ENCODE data around the gene NUDT8.
"Not testable (repeated sequence)": the region's sequence is repeated elsewhere in the genome, so short reads cannot be mapped to it uniquely, and the experiment has no call there.

The NUDT8 gene

DNA sequence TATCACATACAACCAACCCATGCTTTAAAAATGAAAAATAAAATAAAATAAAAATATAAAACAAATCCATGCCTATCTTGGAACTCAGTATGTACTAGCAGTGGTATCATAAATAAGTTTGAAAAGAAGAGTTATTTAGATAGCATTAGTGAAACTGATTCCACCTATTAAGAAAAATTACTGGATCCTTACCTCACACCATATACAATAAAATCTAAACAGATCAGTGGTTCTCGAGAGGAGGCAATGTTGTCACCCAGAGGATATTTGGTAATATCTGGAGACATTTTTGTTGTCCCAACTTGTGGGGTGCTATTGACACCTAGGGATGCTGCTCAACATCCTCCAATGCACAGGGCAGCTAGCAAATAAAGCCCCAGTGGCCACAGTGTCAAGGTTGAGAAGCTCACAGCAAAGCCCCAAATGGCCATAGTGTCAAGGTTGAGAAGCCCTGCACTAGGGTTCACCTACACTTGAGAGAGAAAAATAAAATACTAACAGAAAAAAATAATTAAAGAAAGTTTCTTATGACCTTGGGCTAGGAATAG is 32.9 kb downstream of the NUDT8 start:
- no peak overlapping the region for H3K4me3 ChIP-seq (ENCODE audit: low read depth, low read length)

DNA sequence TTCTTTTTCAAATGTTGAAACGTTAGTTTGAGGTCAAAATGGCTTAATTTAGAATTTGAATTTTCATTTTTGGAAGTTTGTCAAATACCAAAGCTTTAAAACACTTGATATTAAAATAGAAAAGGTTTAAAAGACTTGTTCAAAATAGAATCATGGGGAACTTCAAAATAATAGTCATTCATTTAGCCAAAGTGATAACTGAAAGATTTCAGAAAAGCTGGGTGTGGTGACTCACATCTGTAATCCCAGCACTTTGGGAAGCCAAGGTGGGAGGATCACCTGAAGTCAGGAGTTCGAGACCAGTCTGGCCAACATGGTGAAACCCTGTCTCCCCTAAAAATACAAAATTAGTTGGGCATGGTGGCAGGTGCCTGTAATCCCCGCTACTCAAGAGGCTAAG is 35.3 kb downstream of the NUDT8 start:
- H3K4me3 ChIP-seq (ENCODE audit: low read depth, low read length), result no peak overlapping the region

DNA sequence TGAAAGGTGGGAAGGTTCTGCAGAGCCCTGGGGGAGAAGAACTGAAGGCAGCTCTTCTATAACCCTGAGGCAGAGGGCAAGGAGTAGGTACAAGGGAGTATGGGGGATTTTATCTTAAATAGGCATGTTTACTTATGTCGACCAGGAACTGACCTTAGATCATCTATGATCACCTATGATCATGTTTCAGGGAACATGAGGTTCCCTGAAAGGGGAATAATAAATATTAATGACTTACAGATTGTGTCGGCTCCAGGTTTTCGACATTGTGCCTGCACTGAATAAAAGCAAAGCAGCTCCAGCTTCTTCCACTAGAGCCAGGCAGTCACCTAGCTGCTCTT is 36.2 kb downstream of the NUDT8 start:
- no peak overlapping the region for H3K4me3 ChIP-seq (ENCODE audit: low read depth, low read length)

DNA sequence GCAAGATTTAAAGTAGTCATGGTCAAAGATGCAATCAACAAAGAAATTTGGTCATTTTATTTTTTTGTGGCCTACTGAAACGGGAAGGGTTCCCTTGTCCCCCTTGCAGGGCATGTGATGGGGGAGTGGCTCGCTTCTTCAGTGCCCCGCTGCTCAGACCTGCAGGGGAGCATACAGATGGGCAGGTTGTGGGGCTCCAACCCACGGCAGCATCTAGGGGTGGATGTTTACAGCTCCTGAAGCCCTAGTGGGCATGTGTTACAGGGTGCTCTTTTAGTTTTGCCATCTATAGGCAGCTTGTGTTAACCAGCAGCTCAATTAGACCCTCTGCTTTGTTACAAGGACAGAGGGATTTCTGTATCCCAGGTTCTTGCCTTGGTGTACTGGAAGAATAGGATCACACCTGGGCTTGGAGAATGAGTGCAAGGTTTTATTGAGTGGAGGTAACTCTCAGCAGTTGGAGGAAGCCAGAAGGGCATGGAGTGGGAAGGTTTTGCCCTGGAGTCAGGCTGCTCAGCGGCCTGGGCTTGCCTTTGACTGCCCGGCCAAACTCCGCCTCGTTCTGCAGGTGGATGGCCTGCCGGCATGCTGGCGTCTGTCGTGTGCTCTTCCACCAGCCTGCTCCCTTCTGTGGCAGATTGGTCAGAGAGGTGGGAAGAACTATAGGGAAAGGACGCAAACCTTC is 36.7 kb downstream of the NUDT8 start:
- H3K4me3 ChIP-seq (ENCODE audit: low read depth, low read length), result no peak overlapping the region

DNA sequence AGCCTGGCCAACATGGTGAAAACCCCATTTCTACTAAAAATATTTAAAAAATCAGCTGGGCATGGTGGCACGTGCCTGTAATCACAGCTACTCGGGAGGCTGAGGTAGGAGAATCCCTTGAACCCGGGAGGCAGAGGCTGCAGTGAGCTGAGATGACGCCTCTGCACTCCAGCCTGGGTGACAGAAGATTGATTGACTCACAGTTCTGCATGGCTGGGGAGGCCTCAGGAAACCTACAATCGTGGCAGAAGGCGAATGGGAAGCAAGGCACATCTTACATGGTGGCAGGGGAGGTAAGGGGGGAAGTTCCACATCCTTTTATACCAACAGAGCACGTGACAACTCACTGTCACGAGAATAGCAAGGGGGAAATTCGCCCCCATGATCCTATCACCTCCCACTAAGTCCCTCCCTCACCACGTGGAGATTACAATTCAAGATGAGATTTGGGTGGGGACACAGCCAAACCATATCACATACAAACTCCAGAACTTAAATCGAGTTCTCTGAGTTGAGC is 40.8 kb downstream of the NUDT8 start:
- not testable (repeated sequence) for H3K4me3 ChIP-seq (ENCODE audit: low read depth, low read length)

DNA sequence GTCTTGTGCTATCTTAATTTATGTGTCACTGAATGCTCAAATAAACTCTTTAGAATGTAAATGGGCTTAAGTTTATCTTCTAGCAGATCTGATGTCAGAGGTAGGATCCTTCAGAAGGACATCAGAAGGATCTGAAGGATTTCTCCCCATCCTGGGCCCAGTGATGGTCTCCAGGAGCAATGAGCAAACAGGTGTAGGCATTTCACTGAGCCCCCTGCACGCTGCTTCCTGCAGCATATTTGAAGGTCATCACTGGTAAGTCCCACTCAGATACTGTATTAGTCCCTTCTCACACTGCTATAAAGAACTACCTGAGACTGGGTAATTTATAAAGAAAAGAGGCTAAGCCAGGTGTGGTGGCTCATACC is 41.6 kb downstream of the NUDT8 start:
- no peak overlapping the region for H3K4me3 ChIP-seq (ENCODE audit: low read depth, low read length)

DNA sequence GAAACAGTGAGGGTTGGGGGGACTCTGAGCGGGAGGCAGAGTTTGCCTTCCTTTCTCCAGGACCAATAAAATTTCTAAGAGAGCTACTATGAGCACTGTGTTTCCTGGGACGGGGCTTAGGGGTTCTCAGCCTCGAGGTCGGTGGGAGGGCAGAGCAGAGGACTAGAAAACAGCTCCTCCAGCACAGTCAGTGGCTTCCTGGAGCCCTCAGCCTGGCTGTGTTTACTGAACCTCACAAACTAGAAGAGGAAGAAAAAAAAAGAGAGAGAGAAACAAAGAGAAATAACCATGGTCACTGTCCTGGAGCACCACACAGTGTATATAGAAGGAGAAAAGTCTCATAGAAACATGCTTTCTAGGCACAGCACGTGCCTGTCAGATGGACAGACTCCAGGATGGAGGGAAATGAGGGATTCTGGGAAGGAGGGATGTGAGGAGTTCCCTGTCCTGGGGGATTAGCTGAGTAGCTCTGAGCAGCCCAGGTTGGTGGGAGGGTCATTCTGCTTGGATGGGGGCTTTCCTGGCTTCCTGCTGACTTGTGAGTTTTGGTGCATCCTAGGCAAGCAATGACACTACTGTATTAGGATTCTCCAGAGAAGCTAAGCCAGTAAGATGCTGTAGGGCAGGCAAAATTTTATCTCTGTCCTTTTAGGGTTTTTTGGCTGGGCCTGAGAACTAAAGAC is 43.0 kb downstream of the NUDT8 start:
- no peak overlapping the region for H3K4me3 ChIP-seq (ENCODE audit: low read depth, low read length)

DNA sequence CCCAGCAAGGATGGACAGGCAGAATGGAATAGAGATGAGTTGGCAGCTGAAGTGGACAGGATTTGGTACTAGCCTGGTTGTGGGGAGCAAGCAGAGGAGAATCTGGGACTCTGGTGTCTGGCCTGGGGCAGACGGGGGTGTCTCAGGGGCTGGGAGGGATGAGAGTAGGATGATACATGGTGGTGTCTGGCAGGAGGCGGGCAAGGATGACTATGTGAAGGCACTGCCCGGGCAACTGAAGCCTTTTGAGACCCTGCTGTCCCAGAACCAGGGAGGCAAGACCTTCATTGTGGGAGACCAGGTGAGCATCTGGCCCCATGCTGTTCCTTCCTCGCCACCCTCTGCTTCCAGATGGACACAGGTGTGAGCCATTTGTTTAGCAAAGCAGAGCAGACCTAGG is 43.8 kb downstream of the NUDT8 start:
- H3K4me3 ChIP-seq (ENCODE audit: low read depth, low read length), result no peak overlapping the region

DNA sequence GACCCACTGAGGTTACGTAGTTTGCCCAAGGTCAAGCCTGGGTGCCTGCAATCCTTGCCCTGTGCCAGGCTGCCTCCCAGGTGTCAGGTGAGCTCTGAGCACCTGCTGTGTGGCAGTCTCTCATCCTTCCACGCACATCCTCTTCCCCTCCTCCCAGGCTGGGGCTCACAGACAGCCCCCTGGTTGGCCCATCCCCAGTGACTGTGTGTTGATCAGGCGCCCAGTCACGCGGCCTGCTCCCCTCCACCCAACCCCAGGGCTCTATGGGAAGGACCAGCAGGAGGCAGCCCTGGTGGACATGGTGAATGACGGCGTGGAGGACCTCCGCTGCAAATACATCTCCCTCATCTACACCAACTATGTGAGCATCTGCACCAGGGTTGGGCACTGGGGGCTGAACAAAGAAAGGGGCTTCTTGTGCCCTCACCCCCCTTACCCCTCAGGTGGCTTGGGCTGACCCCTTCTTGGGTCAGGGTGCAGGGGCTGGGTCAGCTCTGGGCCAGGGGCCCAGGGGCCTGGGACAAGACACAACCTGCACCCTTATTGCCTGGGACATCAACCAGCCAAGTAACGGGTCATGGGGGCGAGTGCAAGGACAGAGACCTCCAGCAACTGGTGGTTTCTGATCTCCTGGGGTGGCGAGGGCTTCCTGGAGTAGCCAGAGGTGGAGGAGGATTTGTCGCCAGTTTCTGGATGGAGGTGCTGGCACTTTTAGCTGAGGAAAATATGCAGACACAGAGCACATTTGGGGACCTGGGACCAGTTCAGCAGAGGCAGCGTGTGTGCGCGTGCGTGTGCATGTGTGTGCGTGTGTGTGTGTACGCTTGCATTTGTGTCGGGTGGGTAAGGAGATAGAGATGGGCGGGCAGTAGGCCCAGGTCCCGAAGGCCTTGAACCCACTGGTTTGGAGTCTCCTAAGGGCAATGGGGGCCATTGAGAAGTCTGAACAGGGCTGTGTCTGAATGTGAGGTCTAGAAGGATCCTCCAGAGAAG is 44.6 kb downstream of the NUDT8 start:
- peak overlapping the region; percentile 87 for H3K4me3 ChIP-seq (ENCODE audit: low read depth, low read length)

DNA sequence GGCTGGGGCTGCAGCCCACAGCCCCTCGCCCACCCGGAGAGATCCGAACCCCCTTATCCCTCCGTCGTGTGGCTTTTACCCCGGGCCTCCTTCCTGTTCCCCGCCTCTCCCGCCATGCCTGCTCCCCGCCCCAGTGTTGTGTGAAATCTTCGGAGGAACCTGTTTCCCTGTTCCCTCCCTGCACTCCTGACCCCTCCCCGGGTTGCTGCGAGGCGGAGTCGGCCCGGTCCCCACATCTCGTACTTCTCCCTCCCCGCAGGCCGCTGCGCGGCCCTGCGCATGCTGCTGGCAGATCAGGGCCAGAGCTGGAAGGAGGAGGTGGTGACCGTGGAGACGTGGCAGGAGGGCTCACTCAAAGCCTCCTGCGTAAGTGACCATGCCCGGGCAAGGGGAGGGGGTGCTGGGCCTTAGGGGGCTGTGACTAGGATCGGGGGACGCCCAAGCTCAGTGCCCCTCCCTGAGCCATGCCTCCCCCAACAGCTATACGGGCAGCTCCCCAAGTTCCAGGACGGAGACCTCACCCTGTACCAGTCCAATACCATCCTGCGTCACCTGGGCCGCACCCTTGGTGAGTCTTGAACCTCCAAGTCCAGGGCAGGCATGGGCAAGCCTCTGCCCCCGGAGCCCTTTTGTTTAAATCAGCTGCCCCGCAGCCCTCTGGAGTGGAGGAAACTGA is 45.4 kb downstream of the NUDT8 start:
- H3K4me3 ChIP-seq (ENCODE audit: low read depth, low read length), result peak overlapping the region; percentile 87

DNA sequence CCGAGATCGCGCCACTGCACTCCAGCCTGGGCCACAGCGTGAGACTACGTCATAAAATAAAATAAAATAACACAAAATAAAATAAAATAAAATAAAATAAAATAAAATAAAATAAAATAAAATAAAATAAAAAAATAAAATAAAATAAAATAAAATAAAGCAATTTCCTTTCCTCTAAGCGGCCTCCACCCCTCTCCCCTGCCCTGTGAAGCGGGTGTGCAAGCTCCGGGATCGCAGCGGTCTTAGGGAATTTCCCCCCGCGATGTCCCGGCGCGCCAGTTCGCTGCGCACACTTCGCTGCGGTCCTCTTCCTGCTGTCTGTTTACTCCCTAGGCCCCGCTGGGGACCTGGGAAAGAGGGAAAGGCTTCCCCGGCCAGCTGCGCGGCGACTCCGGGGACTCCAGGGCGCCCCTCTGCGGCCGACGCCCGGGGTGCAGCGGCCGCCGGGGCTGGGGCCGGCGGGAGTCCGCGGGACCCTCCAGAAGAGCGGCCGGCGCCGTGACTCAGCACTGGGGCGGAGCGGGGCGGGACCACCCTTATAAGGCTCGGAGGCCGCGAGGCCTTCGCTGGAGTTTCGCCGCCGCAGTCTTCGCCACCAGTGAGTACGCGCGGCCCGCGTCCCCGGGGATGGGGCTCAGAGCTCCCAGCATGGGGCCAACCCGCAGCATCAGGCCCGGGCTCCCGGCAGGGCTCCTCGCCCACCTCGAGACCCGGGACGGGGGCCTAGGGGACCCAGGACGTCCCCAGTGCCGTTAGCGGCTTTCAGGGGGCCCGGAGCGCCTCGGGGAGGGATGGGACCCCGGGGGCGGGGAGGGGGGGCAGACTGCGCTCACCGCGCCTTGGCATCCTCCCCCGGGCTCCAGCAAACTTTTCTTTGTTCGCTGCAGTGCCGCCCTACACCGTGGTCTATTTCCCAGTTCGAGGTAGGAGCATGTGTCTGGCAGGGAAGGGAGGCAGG is 46.2 kb downstream of the NUDT8 start, which contains the start of gene GSTP1:
Gene GSTP1 (plus strand): TSS at position 566 of the 958 bp plus-strand sequence. CDS start 32 bp downstream, at position 598.
- peak within 1 kb of the TSS; percentile 87 for H3K4me3 ChIP-seq (ENCODE audit: low read depth, low read length)

DNA sequence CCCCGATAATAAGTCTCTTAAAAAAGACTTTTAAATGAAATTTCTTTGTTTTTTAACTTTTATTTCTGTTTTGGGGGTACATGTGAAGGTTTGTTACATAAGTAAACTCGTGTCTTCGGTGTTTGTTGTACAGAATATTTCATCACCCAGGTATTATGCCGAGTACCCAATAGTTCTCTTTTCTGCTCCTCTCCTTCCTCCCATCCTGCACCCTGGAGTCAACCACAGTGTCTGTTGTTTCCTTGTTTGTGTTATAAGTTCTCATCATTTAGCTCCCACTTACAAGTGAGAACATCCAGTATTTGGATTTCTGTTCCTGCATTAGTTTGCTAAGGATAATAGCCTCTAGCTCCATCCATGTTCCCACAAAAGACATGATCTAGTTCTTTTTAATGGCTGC is 47.7 kb downstream of the NUDT8 start:
- H3K4me3 ChIP-seq (ENCODE audit: low read depth, low read length), result no peak overlapping the region

DNA sequence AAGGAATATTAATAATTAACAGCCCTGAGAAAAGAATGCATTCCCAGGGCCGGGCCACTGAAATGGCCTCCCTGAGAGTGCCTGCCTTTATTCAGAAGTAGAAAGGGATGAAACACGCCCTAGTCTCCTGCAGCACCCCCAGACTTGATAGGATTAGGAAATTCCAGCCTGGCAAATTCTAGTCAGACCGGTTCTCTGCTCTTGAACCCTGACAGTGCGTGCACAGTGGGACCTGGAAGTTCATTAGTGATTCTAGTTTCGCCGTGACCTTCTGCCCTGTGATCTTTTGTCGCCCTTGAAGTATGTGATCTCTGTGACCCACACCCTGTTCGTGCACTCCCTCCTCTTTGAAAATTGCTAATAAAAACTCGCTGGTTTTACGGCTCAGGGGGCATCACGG is 48.3 kb downstream of the NUDT8 start:
- no peak overlapping the region for H3K4me3 ChIP-seq (ENCODE audit: low read depth, low read length)

DNA sequence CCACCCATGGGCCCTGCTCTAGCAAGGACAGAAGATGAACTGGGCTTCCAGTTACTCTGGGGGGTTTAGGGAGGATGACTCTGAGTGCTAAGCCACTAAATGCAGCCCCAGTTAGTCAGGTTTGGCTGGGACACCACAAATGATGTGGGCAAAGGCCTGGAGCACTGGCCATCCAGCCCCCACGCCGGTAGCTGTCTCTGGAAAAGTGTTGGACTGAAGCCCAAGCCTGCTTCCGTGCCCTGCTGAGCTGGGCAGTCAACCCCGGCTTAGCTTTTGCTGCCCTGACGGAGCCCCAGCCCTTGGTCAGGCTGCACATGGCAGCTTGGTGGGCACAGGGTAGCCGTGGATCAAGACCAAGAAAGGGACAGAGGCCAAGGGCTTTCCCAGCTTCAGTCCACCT is 51.8 kb downstream of the NUDT8 start:
- H3K4me3 ChIP-seq (ENCODE audit: low read depth, low read length), result no peak overlapping the region
